Measurements from ENCODE around the gene GAP43.

Gene GAP43

DNA sequence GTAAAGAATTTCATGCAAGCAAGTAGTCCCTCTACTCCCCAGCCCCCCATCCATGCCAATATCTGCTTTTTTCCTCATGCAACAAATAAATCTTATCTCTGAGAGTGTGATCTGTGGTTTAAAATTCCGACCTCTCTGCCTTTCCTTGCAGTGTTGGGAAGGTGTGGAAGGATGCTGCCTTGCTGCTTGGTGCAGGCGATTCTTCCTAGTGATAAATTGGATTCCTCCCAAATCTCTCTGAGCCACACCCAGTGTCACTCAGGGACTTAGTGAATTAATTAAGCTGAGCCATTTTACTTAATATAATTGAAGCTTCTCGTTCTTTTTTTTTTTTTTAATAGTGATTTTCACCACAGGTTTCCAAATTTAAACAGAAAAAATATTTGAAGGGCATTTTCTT, 3.4 kb downstream of the GAP43 start:
- DNase-seq (ENCODE audit: insufficient read length, low spot score) (no peak), FAIRE-seq (no peak)

DNA sequence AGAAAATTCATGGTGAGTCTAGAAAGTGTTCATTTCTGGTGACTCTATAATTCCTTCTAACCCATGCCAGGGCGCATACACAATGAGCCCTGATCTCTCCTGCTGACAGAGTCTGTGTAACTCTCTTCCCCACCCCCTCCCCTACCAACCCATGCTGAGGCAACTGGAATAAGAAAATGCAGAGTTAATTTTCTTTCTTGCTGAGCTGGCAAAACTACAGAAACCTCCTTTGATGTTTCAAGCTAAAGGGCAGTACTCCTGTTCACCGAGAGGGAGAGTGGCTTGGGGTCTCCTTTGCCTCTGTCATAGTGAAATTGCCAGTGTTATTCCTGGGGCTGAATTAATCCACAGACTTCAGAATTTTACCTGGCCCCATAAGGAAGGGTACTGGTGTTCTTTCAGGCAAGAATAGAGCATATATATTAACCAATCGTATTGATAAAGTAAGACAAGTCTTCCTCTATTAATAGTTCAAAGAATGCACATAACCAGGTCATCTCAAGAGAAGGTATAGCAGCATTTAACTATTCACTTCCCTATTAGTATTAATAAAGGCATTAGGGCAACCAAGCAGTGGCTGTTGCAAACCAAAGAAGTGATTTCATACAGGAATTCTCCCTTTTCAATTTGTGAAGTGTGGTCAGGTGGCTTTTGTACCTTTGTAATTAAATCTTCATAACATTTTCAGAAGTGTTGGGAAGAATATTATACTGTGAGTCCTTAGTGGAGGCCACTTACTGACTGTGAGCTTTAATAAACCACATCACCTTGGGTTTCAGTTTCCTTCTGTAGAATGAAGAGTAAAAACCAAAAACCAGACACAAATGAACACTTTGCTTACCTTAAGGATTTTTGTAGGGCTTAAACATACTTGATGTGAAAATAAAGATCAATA, 4.1 kb downstream of the GAP43 start:
- FAIRE-seq (no peak), DNase-seq (ENCODE audit: insufficient read length, low spot score) (no peak)

DNA sequence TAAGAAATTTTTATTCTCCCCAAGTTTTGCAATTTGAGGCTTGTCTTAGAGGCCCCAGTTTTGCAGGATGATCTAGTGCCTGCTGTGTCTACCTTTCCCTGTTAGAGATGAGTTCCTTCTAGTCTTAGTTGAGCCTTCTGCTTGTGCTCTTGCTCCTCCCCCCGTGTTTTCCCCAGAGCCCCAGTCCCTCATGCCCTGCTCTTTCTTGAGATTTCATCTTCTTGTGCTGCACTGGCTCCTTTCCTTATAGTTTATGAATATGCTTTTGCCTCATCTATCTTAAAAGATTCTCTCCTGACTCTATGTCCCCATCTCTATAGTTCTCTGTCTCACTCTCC, 4.7 kb downstream of the GAP43 start:
- FAIRE-seq, result no peak

DNA sequence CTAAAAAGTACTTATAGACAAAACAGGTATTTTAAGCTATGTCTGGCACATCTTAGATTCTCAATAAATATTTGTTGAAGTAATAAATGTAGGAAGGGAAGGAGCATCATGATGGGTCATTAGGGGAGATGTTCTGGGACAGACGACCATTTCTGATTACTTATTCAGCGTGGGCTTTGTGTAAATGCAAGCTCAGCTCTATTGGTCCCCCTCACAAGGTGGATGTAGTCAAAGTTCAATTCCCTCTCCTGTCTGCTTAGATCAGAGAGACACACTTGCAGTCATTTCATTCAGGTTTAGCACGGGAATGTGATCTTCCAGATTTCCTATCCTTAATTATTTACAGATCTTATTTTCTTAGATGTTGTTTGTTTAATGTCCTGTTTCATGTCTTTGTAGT, 7.5 kb downstream of the GAP43 start:
- DNase-seq (ENCODE audit: insufficient read length, low spot score), result no peak
- no peak for FAIRE-seq

More for the DNA sequence above, 4.7 kb downstream of the GAP43 start:
- no peak for DNase-seq (ENCODE audit: insufficient read length, low spot score)

DNA sequence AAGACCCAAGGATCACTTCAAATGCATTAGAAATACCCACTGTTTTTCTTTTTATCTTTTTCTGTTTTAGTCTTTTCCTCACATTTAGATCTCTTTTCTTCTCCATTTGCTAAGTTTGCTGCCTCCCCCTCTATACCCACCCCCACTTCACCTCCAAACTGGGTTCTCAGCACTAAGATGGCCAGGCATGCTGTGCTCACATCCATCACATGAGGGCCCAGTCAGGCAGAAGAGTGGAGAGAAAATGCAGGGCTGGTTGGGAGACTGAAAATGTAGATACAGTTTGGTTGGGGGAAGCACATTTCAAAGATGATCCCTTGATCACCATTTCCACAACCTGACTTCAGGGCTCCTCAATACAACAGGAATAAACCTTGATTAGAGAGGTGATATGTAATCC, 8.7 kb downstream of the GAP43 start:
- FAIRE-seq (no peak), DNase-seq (ENCODE audit: insufficient read length, low spot score) (no peak)

DNA sequence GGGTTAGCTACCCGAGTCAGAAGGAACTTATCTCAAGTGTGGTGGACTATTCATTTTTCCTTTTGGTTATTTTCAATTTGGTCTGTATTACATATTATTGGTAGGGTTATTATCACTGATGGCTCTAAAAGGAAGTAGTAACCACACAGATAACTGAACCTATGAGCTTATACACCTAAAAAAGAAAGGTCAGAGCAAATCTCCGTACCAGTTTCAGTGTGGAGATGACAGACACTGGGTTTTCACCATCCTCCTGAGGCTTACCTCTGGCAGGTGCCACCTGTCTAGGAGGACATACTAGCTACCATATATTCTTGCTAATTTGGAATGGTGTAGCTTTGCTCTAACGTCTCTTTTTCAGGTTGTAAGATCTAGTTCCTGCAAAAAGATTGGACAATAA, 10.2 kb downstream of the GAP43 start:
- FAIRE-seq, result no peak

DNA sequence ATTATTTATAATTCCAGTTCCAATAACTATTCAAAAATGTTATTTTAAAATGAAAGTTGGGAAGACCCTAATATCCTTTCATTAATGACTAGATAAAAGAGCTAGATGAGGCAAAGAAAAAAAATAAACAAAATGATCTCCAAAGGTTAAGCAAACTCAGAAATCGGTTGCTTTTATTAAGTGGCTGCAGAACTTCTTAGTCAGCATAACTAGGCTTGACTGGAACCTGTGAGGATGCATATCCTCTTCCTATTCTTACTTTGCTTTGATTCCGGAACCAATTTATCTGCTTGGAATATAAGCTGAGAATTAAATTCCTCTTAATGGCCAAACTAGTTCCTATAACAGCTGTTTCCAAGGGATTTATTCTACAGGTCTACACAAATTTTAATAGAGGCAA, 10.7 kb downstream of the GAP43 start:
- FAIRE-seq, result no peak
- DNase-seq (ENCODE audit: insufficient read length, low spot score), result no peak

More for the DNA sequence above, 10.2 kb downstream of the GAP43 start:
- DNase-seq (ENCODE audit: insufficient read length, low spot score), result no peak

DNA sequence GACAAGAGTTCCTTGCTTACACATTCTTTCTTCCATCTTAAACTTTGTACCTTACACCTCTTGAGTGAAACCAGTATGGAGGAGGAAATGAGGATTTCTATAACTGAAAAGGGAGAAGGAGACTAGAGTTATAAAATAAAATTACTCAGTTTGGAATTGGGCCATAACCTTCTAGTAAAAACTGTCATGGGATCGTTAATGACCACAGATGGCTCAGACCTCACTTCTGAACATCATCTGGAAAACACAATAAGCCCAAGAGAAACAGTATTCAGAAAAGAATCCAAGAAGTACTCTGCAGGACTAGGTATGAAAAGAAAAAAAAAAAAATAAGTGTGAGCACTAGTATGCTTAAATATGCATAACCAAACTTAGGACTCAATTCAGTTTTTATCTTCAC, 12.1 kb downstream of the GAP43 start:
- FAIRE-seq (no peak), DNase-seq (ENCODE audit: insufficient read length, low spot score) (no peak)

DNA sequence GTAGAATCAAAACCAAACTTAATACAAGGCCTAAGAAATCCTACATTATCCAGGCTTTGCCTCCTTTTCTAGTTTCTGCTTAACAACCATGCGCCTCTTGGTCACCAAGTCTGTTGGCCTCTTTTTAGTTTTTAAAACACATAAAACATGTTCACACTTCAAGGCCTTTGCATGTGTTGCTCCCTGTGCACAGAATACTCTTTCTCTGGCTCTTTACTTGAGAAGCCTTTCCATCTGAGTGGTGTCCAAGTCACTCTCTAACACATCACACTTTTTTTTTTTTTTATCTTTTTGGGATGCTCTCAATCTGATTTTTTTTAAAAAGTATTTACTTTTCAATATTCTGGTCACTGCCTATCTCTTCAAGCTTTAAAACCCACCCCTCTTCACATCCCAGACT, 14.9 kb downstream of the GAP43 start:
- FAIRE-seq, result no peak

DNA sequence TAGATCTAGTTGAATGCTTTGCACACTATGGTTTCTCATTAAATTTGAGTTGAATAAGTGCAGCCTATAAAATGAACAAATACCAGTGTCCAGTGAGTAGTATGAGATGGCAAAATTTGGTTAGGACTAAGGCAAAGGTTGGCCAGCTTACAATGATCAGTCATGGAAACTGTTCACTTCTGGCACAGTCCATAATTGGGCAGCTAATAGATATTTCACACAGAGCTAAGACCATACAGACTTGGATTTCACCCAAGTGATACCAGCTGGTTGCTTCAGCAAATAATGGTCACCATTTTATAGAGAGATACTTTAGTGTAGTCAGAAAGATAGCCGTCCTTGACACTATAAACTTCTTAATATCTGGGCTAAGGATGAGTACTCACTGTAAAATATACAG, 15.7 kb downstream of the GAP43 start:
- DNase-seq (ENCODE audit: insufficient read length, low spot score) (no peak), FAIRE-seq (no peak)

More for the DNA sequence above, 14.9 kb downstream of the GAP43 start:
- DNase-seq (ENCODE audit: insufficient read length, low spot score), result no peak

DNA sequence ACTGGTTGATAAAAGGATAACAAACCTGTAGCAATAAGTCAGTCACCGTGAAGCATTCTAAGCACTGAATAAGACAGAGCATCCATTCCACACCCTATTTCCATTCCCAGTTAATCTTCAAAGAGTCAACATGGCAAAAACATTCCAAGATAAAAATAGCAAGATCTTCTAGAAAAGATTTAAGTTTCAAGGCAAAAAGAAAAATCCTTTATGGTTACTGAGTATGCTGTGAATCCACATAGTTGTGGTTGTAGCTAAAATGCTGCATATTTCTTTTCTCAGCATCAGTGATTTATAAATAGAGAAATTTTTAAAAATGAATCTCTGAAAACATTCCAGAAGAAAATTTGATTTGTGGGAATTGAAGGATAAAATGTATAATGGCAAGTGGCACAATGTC, 21.1 kb downstream of the GAP43 start:
- DNase-seq (ENCODE audit: insufficient read length, low spot score) (no peak), FAIRE-seq (no peak)

DNA sequence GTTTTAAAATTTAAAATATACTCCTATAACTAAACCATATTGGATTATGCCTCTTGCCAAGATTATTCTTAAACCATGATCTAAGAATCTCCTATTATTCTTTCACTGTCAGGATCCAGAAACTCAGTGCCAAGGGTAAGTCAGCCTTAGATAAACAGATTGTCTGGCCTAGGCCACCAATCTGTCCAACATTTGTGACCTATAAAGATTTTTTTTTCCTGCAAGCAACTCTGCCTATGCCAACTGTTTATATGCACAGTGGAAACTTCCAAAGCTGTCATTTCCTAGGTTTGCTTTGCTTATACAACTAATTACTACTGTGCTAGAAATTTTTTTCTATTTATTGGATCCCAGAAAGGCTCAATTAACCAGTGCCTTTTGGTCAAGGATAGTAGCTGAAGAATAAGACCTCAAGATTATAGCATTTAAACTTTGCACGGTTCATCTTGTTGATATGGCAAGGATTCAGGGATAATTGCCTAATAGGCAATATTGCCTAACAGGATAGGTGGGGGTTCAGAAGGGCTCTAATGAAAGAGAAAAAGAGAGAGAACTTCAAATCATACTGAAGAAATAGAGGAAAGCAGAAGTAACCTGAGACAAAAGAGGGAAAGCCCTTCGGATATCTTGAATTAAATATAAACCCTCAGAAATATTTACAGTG, 22.8 kb downstream of the GAP43 start:
- DNase-seq (ENCODE audit: insufficient read length, low spot score) (no peak), FAIRE-seq (no peak)

DNA sequence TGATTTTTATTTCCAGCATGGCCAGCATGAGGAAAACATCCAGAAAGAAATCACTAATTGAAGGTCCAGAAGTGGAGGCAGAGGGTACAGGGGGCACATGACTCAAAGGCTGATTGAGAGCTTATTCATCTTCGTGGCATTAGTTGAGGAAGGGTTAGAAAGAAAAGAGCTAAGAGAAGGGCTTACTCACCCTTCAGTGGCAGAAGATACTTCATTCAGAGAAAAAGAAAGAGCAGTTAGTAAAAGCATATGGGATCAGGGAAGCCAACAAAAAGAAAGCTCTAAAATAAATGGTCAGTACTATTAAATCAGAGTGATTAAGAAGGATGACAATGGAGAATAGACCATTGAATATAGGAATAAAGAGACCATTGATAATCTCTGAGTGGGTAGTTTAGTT, 25.2 kb downstream of the GAP43 start:
- DNase-seq (ENCODE audit: insufficient read length, low spot score), result no peak
- FAIRE-seq, result no peak

DNA sequence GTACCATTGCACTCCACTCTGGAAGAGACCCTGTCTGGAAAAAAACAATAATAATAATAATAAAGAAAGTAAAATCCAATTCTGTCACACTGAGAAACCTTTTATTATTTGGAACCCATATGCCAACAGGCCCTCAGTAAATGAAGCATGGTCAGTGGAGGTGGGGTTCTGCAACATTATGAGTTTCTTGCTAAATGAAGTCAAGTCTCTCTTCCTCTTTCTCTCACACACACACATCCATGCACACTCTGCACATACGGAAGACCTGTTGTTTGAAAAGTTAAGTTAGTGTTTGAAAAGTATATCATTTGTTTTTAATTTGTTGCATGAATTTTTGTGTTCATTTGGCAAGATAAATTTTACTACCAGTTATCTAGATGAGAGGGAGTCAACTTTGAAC, 27.8 kb downstream of the GAP43 start:
- no peak for FAIRE-seq
- no peak for DNase-seq (ENCODE audit: insufficient read length, low spot score)

DNA sequence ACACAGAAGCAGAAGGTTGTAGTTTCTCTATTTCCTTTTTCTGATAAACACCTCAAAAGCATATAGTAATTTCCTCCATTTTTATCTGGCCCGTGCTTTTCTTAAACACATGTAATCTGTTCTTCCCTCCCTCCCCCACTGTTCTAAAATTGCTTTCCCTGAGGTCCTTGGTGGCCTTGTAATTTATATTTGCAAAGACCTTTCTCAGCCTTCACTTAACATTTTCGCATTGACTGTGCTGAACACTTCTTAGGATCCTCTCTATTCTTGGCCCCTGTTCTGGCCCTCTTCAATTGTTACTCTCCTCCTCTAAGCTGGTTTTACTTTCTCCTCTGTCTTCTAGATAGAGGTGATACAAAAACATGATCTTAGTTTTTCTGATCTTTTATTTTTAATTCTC, 28.3 kb downstream of the GAP43 start:
- FAIRE-seq, result no peak
- DNase-seq (ENCODE audit: insufficient read length, low spot score), result no peak

DNA sequence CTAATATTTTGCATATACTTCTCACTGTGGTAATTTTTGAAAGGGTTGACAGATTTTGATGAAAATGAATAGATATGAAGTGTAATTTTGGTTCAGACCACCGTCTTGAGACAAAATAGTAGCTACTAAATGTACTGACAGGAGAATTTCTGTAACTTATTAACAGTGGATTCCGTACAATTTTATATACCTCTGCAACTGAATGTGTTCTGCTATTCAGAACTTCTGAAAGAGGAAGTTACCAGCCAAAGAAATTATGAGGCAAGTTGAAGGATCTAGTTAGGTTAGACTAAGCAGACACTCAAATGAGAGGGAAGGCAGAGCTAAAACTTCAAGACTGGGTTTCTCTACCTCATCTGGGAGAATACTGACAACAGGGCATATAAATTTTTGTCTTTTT, 29.4 kb downstream of the GAP43 start:
- DNase-seq (ENCODE audit: insufficient read length, low spot score) (no peak), FAIRE-seq (no peak)

DNA sequence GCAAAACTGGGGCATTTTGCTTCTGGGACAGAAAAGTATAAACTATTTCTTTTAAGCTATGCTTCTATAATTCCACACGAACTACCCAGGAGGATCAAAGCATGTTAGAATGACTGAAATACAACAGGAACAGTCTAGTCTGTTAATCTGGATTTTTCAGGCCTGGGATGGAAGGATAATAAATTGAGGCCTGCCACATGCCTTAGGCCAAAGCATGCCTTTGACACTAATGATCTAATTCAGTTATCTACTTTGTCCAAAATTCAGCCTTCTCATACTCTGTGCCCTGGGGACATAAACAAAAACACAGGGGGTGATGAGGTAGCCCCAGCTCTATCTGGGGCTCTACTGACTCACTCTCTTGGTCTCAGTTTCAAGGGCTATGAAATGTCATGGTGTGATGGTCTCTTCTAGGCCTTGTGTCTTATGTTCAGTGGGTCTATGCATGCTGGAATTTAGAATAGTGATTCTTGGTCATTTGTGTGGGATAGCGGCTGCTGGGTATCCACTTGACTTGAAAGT, 32.5 kb downstream of the GAP43 start:
- DNase-seq (ENCODE audit: insufficient read length, low spot score) (no peak), FAIRE-seq (no peak)

DNA sequence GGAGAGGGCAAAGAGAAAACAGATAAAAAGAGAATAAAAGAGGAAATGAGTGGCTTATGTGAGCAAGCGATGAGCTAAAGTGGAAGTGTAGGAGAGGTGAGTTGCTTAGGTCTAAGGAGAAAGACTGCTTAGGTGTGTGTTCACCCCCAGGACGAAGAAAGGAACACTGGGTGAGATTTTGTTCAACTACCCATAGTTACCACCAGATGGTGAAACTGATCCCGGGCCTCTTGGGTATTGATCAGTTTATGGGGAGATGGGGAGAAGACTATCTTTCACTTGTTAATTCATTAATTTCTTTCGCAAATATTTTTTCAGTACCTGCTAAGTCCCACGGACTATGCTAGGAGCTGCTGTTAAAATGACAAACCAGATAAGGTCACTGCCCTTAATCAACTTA, 33.9 kb downstream of the GAP43 start:
- no peak for FAIRE-seq
- no peak for DNase-seq (ENCODE audit: insufficient read length, low spot score)

DNA sequence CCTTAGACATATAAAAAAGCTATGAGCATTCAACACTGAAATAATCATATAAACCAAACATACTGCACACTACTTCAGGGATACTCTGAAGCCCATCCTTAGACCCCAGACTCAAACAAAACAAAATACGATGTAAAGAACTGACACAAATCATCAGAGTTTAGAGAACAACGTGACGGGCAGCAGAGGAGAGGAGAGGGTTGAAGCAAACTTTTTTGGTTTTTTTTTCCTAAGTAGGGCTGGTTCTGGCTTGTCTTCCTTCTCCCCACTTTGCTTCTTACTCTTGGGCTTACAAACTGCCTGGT, 34.7 kb downstream of the GAP43 start:
- no peak for DNase-seq (ENCODE audit: insufficient read length, low spot score)
- no peak for FAIRE-seq

DNA sequence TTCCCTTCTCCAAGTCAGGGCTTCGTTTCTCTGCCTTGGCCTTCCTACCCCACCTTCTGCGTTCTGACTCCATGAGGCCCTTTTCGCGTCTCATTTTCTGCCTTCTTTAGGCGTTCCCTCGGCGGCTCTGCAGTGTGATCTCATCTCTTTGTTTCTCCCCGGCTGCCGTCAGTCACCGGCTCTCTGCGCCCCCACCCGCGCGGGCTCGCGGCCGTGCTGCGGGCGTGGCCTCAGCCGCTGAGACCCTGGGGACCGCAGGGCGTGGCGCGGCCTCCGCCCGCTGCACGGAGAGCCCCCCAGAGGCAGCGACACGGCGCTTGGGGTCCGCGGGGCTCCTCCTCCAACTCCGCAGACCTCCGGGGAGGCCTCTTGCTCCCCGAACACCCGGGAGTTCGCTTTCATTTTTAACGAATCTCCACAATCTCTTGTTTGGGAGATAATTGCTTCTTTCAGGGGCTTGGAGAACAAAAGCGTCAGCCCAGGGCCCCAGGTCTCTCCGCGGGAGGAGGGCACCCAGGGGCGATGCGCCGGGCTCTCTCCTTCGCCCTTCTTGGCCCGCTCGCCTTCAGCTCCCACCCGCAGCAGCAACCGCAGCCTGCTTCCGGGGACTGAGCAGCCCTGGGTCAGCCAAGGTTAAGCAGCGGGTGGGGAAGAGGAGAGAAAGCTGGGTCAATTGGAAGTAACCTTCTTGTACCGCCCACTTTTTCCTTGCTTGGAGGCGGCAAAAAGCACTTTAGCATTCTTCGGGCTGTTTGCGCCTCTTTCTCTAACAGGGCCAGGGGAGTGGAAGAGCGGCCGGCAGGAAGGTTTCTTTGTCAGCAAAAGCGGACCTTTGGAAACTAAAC, 35.2 kb downstream of the GAP43 start:
- DNase-seq (ENCODE audit: insufficient read length, low spot score) (peak; percentile 61), FAIRE-seq (no peak)
